B cell (primary cell): ENCODE measurements around the gene FAM110C. TPM values are rescaled to one million over a fixed set of nuclear protein-coding genes. Genes with fewer than 3 reads are reported as not detected.

Source experiments
- ATAC-seq: fragments of 200-7000 bp; cut with Tn5 transposase; one replicate; pipeline ENCODE4 v1.10.0; 2021; ENCODE audit warnings: low read depth, mild to moderate bottlenecking, moderate number of reproducible peaks, moderate library complexity
- CTCF ChIA-PET: fragments of 350-600 bp; sonication (Branson Sonifier 250); formaldehyde crosslinking; loops from one replicate; lab custom pipeline; 2021; ENCODE audit warnings: antibody characterized with exemption, inconsistent platforms; lab: Charles Lee
- POLR2A ChIA-PET: fragments of 350-600 bp; sonication (Branson Sonifier 250); formaldehyde crosslinking; loops from one replicate; lab custom pipeline; 2021; ENCODE audit warnings: antibody characterized with exemption; lab: Charles Lee
- DNase-seq: peaks from one replicate; pipeline ENCODE4 v3.0.0; 2013
- H2AFZ ChIP-seq: 2 replicates; pipeline ENCODE4 v1.6.1; 2012; ENCODE audit warnings: mild to moderate bottlenecking, low read depth, low read length; ENCODE audit not compliant: insufficient read depth, poor library complexity, severe bottlenecking
- H3K27ac ChIP-seq, 2 donors: 1 replicate in 1 of 2; 2 replicates in 1 of 2; pipeline ENCODE4 v1.5.1; 2012 to 2013; ENCODE audit warnings: low read length in 2 of 2, mild to moderate bottlenecking in 2 of 2, moderate library complexity in 1 of 2
- H3K27me3 ChIP-seq, 4 experiments: fragments of 200-600 bp in 1 of 4; sonication (generic) in 1 of 4; replicated peaks in 1 of 4; 1 replicate in 2 of 4; 2 replicates in 2 of 4; pipeline versions ENCODE4 v1.6.1 to v1.7.0; 2013 to 2016; ENCODE audit warnings: low read length in 3 of 4, mild to moderate bottlenecking in 2 of 4, mixed read lengths in 1 of 4, moderate library complexity in 1 of 4; ENCODE audit not compliant: insufficient read depth in 4 of 4, control insufficient read depth in 3 of 4; ENCODE audit errors: control extremely low read depth in 1 of 4
- H3K36me3 ChIP-seq, 2 experiments: replicated peaks in 1 of 2; 1 replicate in 1 of 2; 2 replicates in 1 of 2; pipeline versions ENCODE4 v1.6.1 to v1.7.1; 2013; ENCODE audit warnings: low read length in 1 of 2; ENCODE audit not compliant: insufficient read depth in 2 of 2, control insufficient read depth in 1 of 2; ENCODE audit errors: control extremely low read depth in 1 of 2, extremely low read depth in 1 of 2
- H3K4me1 ChIP-seq, 2 donors: fragments of 200-600 bp in 1 of 2; sonication (generic) in 1 of 2; 1 replicate in 1 of 2; 2 replicates in 1 of 2; pipeline versions ENCODE4 v1.5.1 to v1.6.1; 2013 to 2017; ENCODE audit warnings: low read length in 2 of 2; ENCODE audit not compliant: control insufficient read depth in 2 of 2, insufficient read depth in 2 of 2
- H3K4me2 ChIP-seq: replicated peaks from 2 replicates; pipeline ENCODE3; 2012; ENCODE audit warnings: mild to moderate bottlenecking, low read depth, low read length; ENCODE audit not compliant: poor library complexity, severe bottlenecking
- H3K4me3 ChIP-seq, 5 experiments: fragments of 200-600 bp in 1 of 5; sonication (generic) in 1 of 5; 1 replicate in 3 of 5; 2 replicates in 2 of 5; pipeline versions ENCODE4 v1.5.1 to v1.7.0; 2011 to 2016; ENCODE audit warnings: low read length in 4 of 5, mild to moderate bottlenecking in 4 of 5, low read depth in 2 of 5, control low read depth in 1 of 5, moderate library complexity in 1 of 5; ENCODE audit not compliant: insufficient read depth in 1 of 5; ENCODE audit errors: control extremely low read depth in 1 of 5, extremely low read depth in 1 of 5
- H3K79me2 ChIP-seq: fragments of 200-600 bp; sonication (generic); one replicate; pipeline ENCODE4 v1.6.0; 2016; ENCODE audit warnings: low read length; ENCODE audit not compliant: control insufficient read depth, insufficient read depth
- H3K9ac ChIP-seq: fragments of 200-600 bp; sonication (generic); 2 replicates; pipeline ENCODE4 v1.6.1; 2017; ENCODE audit warnings: mild to moderate bottlenecking, low read length, moderate library complexity
- H3K9me3 ChIP-seq, 3 donors: one replicate each; pipeline versions ENCODE4 v1.6.1 to v1.7.1; 2013; ENCODE audit warnings: low read length in 2 of 3; ENCODE audit not compliant: control insufficient read depth in 2 of 3, insufficient read depth in 1 of 3; ENCODE audit errors: control extremely low read depth in 1 of 3
- H4K20me1 ChIP-seq: 2 replicates; pipeline ENCODE4 v1.6.0; 2012; ENCODE audit warnings: mild to moderate bottlenecking, low read length; ENCODE audit not compliant: insufficient read depth, control insufficient read depth, poor library complexity, severe bottlenecking
- H3K27ac Mint-ChIP-seq: one replicate; pipeline ENCODE4 v1.8.0; 2021; ENCODE audit warnings: mixed read lengths
- H3K27me3 Mint-ChIP-seq: one replicate; pipeline ENCODE4 v1.8.0; 2021; ENCODE audit warnings: mixed read lengths
- H3K4me1 Mint-ChIP-seq: one replicate; pipeline ENCODE4 v1.8.0; 2021; ENCODE audit warnings: mixed read lengths
- H3K4me3 Mint-ChIP-seq: one replicate; pipeline ENCODE4 v1.8.0; 2021; ENCODE audit warnings: mixed read lengths
- H3K9me3 Mint-ChIP-seq: one replicate; pipeline ENCODE4 v1.8.0; 2022; ENCODE audit warnings: mixed read lengths; ENCODE audit not compliant: insufficient read depth
- CTCF ChIP-seq: fragments of 200-600 bp; IDR thresholded peaks from one replicate; pipeline ENCODE4 v1.8.0; 2022; ENCODE audit warnings: antibody characterized with exemption, mild to moderate bottlenecking
- EZH2 ChIP-seq: IDR thresholded peaks from 2 replicates; pipeline ENCODE4 v1.6.1; 2012; ENCODE audit warnings: borderline replicate concordance, low read depth, mild to moderate bottlenecking, moderate library complexity, low read length; ENCODE audit not compliant: insufficient read depth, poor library complexity, severe bottlenecking
- WGBS: methylation state at CpG from one replicate; pipeline ENCODE4 v1.1.5; 2013; ENCODE audit warnings: missing lambda C conversion rate; ENCODE audit not compliant: insufficient coverage; 5-methylcytosine and 5-hydroxymethylcytosine counted together
- intact Hi-C: fragments of 100-400 bp; cut with micrococcal nuclease; formaldehyde crosslinking; loops from one replicate; pipeline ENCODE4 v1.10.0; 2022
- polyA plus RNA-seq: library from polyadenylated mRNA; depleted of rRNA; stranded (reverse); fragments of >200 nt; gene quantifications from 2 replicates; pipeline ENCODE4 v1.2.3, GENCODE V29; 2012
- total RNA-seq, 2 donors: library from RNA; stranded (reverse); fragments of 120-200 nt in 1 of 2; gene quantifications; 1 replicate in 1 of 2; 2 replicates in 1 of 2; pipeline versions ENCODE4 v1.2.3 to v1.2.4, GENCODE V29; 2013 to 2022

The FAM110C gene
- total and polyA plus RNA-seq, 2 donors (not counting 1 experiment from before 2014, with no cell fraction given), result not detected

- WGBS, result 9% methylated on average over 52 of the region's 52 CpGs
- ChIA-PET CTCF (no interaction called here), POLR2A (no interaction called here)
- peaks cover 0 to 9% (median 0%) of the 10 kb centered on the region in 3 donors for H3K9me3 ChIP-seq
- Mint-ChIP-seq H3K9me3 (no peaks in the 10 kb centered on the region), H3K27ac (no peak overlapping the region), H3K4me3 (no peak overlapping the region), H3K27me3 (peaks cover 50% of the 10 kb centered on the region), H3K4me1 (peaks cover 8% of the 10 kb centered on the region)
- H3K27ac ChIP-seq, result no peak overlapping the region
- no peaks in the 10 kb centered on the region for H4K20me1 ChIP-seq
- ATAC-seq (no peak), DNase-seq (no peak)
- H3K9ac ChIP-seq, result peak overlapping the region; percentile 50
- no peaks in the 10 kb centered on the region for H3K36me3 ChIP-seq
- TF ChIP-seq EZH2 (no peak), CTCF (no peak)
- peak overlapping the region; percentile 55 for H2AFZ ChIP-seq
- H3K79me2 ChIP-seq, result no peaks in the 10 kb centered on the region
- intact Hi-C loops, result no loop called here
- H3K4me2 ChIP-seq, result peak overlapping the region; percentile 75
- peaks cover 13 to 20% of the 10 kb centered on the region in 2 donors for H3K4me1 ChIP-seq
- H3K27me3 ChIP-seq, result peaks cover 0 to 30% (median 24%) of the 10 kb centered on the region in 4 experiments
- H3K4me3 ChIP-seq, result peak overlapping the region in 3 of 5 experiments; percentile 42 to 46 (median 46)
These were observed 204 bp downstream of the FAM110C start for GRCh38 chr2:46131-46470.

GRCh38 chr2:45342-46130, 769 bp downstream of the FAM110C start:
- CTCF ChIA-PET, result no interaction called here
- WGBS, result 8% methylated on average over 76 of the region's 76 CpGs
- Histone ChIP-seq H3K4me3 (peak overlapping the region in 2 of 5 experiments; percentile 42 to 46), H3K4me2 (peak overlapping the region; percentile 75), H3K9me3 (peaks cover 0 to 9% (median 0%) of the 10 kb centered on the region in 3 donors), H2AFZ (peak overlapping the region; percentile 55), H4K20me1 (no peaks in the 10 kb centered on the region), H3K4me1 (peaks cover 13 to 20% of the 10 kb centered on the region in 2 donors), H3K27ac (no peak overlapping the region), H3K27me3 (peaks cover 0 to 30% (median 24%) of the 10 kb centered on the region in 4 experiments), H3K36me3 (no peaks in the 10 kb centered on the region), H3K9ac (peak overlapping the region; percentile 50), H3K79me2 (no peaks in the 10 kb centered on the region)
- no peak for TF ChIP-seq CTCF
- no peak for TF ChIP-seq EZH2
- H3K4me3 Mint-ChIP-seq, result peak overlapping the region; percentile 53
- H3K27ac Mint-ChIP-seq, result no peak overlapping the region
- ATAC-seq, result no peak
- peaks cover 8% of the 10 kb centered on the region for H3K4me1 Mint-ChIP-seq
- intact Hi-C loops, result no loop called here
- H3K9me3 Mint-ChIP-seq, result no peaks in the 10 kb centered on the region
- DNase-seq, result no peak
- POLR2A ChIA-PET, result no interaction called here
- peaks cover 53% of the 10 kb centered on the region for H3K27me3 Mint-ChIP-seq
